Inferior parietal cortex (tissue), 1 donor: ENCODE results near the gene TM4SF1.

ENCODE experiments used
- DNase-seq: peaks from one replicate; pipeline ENCODE4 v3.0.0-alpha.2; 2016; ENCODE audit errors: extremely low spot score

The TM4SF1 gene, protein sequence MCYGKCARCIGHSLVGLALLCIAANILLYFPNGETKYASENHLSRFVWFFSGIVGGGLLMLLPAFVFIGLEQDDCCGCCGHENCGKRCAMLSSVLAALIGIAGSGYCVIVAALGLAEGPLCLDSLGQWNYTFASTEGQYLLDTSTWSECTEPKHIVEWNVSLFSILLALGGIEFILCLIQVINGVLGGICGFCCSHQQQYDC

DNA sequence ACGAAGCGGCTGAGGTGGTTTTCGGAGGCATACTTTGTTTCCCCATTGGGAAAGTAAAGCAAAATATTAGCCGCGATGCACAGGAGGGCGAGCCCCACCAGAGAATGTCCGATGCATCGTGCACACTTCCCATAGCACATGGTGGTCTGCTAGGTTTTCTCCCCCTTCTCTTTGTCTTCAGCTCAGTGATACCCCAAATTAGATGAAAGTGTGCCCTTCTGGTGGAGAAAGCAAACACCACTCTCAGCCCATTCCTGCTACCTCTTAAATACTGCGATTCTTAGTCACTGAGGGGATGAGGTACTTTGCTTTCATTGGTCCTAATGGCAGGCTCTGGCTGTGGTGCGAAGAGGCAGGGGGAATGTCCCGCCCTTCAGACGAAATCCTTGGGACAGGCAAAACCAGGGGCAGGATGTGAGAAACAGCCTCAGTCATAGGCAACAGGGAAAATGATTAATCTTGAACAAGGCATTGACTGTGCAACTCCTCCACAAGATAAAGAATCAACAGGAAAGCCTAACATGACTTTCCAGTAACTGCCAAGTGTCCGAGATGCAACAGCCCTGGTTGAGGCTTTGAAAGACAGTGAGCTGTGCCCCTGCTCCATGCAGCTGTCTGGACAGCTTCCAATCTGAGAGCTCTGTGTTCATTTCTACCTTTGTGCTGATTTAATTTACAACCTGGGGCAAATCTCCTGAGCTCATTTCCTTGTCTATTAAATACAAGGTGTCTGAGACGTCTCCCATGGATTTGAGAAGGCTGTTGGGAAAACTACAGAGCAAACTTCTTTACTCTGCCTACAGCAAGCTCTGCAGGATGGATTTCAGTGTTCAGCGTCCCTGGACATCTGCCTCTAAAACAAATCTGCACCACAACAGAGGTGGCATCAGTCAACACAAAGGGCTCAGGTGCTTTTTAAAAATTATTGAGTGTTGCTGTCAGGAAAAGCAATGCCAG lies at the start of gene TM4SF1:
TSS of gene TM4SF1 (minus strand) at position 242 of the 957 bp plus-strand sequence. CDS start at position 140, 102 bp downstream.
- no peak for DNase-seq

GRCh38 chr3:149426325-149426724 lies 48.9 kb upstream of the TM4SF1 start:
- no peak for DNase-seq

- DNase-seq, result no peak
These were observed 47.5 kb upstream of the TM4SF1 start for GRCh38 chr3:149424918-149425317.

GRCh38 chr3:149421764-149422163 lies 44.3 kb upstream of the TM4SF1 start:
- no peak for DNase-seq

DNA sequence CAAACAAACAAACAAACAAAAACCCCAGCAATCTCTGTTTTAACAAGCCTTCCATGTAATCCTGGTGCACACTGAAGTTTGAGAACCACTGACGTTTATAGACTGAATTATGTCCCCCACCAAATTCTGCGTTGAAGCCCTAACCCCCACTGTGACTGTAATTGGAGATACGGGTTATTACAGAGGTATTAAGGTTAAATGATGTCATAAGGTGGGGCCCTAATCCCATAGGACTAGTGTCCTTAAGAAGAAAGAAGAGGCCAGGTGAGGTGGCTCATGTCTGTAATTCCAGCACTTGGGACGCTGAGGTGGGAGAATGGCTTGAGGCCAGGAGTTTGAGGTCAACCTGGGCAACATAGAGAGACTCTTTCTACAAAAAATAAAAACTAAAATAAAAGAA lies 42.4 kb upstream of the TM4SF1 start:
- no peak for DNase-seq

- DNase-seq, result no peak
These were observed 40.3 kb upstream of the TM4SF1 start for GRCh38 chr3:149417727-149418126.

GRCh38 chr3:149417174-149417573 lies 39.7 kb upstream of the TM4SF1 start:
- DNase-seq, result no peak

GRCh38 chr3:149415484-149415883 lies 38.0 kb upstream of the TM4SF1 start:
- DNase-seq, result no peak

GRCh38 chr3:149414557-149415231 lies 37.2 kb upstream of the TM4SF1 start:
- no peak for DNase-seq

GRCh38 chr3:149411583-149411982 lies 34.1 kb upstream of the TM4SF1 start:
- DNase-seq, result no peak

DNA sequence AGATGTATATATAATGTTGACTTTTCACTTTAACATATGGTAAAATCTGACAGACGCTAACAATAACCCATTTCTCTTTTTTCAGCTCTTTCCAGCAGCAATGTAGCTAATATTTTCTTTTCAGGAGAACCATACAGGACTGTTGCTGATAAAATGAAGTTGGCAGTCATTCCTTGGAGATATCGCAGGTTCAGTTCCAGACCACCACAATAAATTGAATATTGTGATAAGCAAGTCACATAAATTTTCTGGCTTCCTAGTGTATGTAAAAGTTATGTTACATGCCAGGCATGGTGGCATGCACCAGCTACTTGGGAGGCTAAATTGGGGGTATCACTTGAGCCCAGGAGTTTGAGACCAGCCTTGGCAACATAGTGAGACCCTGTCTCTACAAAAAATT lies 31.9 kb upstream of the TM4SF1 start:
- no peak for DNase-seq

GRCh38 chr3:149407898-149408297 lies 30.4 kb upstream of the TM4SF1 start:
- no peak for DNase-seq

DNA sequence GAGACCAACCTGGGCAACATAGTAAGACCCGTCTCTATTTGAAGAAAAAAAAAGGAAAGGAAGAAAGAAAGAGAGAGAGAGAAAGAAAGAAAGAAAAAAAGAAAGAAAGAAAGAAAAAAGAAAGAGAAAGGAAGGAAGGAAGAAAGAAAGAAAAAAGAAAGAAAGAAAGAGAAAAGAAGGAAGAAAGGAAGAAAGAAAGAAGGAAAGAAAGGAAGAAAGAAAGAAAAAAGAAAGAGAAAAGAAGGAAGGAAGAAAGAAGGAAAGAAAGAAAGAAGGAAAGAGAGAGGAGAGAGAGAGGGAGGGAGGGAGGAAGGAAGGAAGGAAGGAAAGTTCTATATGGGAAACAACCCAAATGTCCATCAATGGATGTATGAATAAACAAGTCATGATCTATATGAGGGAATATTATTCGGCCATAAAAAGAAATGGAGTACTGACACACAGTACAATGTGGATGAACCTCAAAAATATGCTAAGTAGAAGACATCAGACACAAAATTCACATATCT lies 28.8 kb upstream of the TM4SF1 start:
- DNase-seq, result no peak

- DNase-seq, result no peak
These were observed 26.0 kb upstream of the TM4SF1 start for GRCh38 chr3:149403443-149403842.

DNA sequence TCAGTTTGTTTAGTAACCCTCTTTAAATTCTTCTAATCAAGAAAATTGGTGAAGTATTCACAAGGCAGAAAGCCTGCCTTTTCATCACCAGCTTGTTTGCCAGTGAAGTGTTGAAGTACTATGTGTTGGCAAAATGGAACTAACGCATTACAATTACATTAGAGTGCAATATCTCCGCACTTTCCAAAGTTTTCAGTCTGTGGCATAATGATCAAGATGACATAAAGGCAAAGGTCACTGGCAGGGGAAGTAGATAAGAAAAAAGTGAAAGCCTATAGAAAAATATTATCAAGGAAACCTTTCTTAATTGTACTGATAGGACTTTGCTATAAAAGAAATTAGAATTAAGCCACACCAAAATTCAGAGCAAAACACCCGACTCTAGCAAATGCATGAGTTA lies 25.0 kb upstream of the TM4SF1 start:
- no peak for DNase-seq

- DNase-seq, result no peak
These were observed 24.5 kb upstream of the TM4SF1 start for GRCh38 chr3:149401926-149402310.

- DNase-seq, result no peak
These were observed 23.9 kb upstream of the TM4SF1 start for GRCh38 chr3:149401212-149401925.

DNA sequence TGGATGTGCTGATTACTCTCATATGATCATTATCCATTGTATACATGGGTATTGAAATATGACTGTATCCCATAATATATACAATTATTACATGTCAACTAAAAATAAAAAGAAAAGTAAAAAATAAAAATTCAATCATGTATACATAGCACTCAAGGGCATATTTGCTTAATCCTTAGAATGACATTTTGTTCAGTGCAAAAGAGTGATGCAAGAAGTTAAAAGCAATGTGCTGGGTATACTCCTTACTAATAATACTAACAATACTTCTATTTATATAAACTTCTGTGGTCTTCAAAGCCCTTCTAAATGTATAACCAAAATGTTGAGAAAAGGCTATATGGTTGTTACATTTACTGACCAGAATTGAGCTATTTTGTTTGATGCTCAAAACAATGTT lies 23.2 kb upstream of the TM4SF1 start:
- DNase-seq, result no peak

DNA sequence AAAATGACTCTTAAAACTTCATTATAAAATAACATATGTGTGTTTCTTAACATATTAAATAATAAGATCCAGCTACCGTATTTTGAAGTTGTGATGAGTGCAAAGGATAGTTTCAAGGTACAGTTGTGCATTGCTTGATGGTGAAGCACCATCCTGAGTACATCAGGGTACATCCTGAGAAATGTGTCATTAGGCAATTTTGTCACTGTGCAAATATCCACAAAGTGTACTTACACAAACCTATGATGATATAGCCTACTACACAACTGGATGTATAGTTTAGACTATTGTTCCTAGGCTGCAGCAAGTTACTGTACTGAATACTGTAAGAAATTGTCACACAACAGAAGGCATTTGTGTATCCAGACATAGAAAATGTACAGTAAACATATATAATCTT lies 20.8 kb upstream of the TM4SF1 start:
- DNase-seq, result no peak

- no peak for DNase-seq
These were observed 20.1 kb upstream of the TM4SF1 start for GRCh38 chr3:149397528-149397927.

- DNase-seq, result no peak
These were observed 19.0 kb upstream of the TM4SF1 start for GRCh38 chr3:149396476-149396875.
